Thoracic aorta (tissue), 2 donors: ENCODE measurements around the gene CAMSAP1. TPM values are rescaled to one million over a fixed set of nuclear protein-coding genes. Genes with fewer than 3 reads are reported as not detected.

ENCODE experiments used
- ATAC-seq: fragments of 150-250 bp; one replicate; pipeline ENCODE4 v1.8.0; 2017; ENCODE audit warnings: low read depth; ENCODE audit not compliant: insufficient number of reproducible peaks, low FRiP score
- DNase-seq: peaks from one replicate; pipeline ENCODE4 v3.0.0-alpha.2; 2020; ENCODE audit warnings: low spot score
- H3K27ac ChIP-seq, 2 donors: fragments of 200-600 bp; sonication (generic); 1 replicate in 1 of 2; 2 replicates in 1 of 2; pipeline ENCODE4 v1.5.1; 2016; ENCODE audit warnings: mild to moderate bottlenecking in 2 of 2, moderate library complexity in 2 of 2
- H3K27me3 ChIP-seq: fragments of 200-600 bp; sonication (generic); replicated peaks from 2 replicates; pipeline ENCODE4 v1.6.0; 2016; ENCODE audit warnings: mild to moderate bottlenecking; ENCODE audit not compliant: insufficient read depth
- H3K36me3 ChIP-seq: fragments of 200-600 bp; sonication (generic); one replicate; pipeline ENCODE4 v1.5.1; 2016
- H3K4me1 ChIP-seq, 2 donors: fragments of 200-600 bp; sonication (generic); 1 replicate in 1 of 2; 2 replicates in 1 of 2; pipeline versions ENCODE4 v1.5.1 to v1.6.0; 2016; ENCODE audit warnings: low read depth in 2 of 2, mild to moderate bottlenecking in 1 of 2; ENCODE audit not compliant: control insufficient read depth in 1 of 2
- H3K4me3 ChIP-seq: fragments of 200-600 bp; sonication (generic); 2 replicates; pipeline ENCODE4 v1.5.1; 2016; ENCODE audit warnings: mild to moderate bottlenecking
- H3K9me3 ChIP-seq: fragments of 200-600 bp; sonication (generic); 2 replicates; pipeline ENCODE4 v1.5.1; 2016
- total RNA-seq, 2 donors: library from RNA; depleted of rRNA; stranded (reverse); fragments of >200 nt; gene quantifications; one replicate each; pipeline versions ENCODE4 v1.1.0 to v1.2.3, GENCODE V29; 2016
- TF ChIP-seq, protein P1 (sequence below): fragments of 200-600 bp; sonication (generic); IDR thresholded peaks from one replicate; pipeline ENCODE4 v1.5.1; 2019; ENCODE audit warnings: antibody characterized with exemption

Gene CAMSAP1
- total RNA-seq, 2 donors from 2014 or later: 19.1 to 20.2 TPM

DNA sequence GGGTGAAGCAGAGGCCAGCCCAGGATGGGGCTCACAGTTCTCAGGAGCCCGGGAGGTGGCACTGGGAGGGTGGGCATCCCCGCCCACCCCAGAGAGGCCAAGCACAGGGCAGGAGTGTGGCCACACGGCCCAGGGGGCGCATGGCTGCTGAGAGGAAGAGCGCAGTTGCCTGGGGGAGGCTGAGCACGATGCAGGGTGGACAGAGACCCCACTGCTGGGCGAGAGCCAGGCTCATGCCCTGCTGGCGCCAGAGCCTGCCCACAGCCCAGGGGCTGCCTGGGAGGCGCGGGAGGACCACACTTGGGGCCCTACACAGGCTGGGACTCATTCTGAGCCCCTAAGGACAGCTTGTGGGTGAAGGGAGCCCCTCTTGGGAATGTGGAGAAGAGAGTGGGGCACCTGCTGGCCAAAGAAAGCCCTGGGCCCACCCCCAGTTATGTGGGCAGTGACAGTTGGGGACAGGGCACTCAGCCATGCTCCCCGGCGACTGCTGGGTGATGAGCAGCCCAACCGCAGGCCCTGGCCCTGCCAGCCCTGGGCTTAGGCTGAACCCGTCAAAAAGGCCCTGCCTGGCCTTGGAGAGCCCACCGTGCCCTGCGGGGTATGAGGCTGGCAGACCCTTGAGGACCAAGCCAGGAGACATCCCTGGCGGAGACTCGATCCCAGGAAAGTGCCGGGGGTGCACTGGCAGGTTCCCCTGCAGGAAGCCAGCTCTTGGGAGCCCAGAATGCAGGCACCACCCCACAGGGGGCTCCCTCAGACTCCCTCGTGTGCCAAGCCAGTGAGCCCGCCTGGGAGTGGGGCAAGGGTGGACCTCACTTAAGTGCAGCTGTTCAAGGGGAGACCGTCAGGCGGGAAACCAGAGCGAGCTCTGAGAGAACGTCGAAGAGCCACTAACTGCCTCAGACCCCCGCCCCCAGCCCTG is 21.6 kb upstream of the CAMSAP1 start:
- DNase-seq (no peak), ATAC-seq (no peak)
- peaks cover 25% of the 10 kb centered on the region for H3K36me3 ChIP-seq
- no peak overlapping the region for H3K27ac ChIP-seq
- no peaks in the 10 kb centered on the region for H3K27me3 ChIP-seq
- TF ChIP-seq, protein P1, sequence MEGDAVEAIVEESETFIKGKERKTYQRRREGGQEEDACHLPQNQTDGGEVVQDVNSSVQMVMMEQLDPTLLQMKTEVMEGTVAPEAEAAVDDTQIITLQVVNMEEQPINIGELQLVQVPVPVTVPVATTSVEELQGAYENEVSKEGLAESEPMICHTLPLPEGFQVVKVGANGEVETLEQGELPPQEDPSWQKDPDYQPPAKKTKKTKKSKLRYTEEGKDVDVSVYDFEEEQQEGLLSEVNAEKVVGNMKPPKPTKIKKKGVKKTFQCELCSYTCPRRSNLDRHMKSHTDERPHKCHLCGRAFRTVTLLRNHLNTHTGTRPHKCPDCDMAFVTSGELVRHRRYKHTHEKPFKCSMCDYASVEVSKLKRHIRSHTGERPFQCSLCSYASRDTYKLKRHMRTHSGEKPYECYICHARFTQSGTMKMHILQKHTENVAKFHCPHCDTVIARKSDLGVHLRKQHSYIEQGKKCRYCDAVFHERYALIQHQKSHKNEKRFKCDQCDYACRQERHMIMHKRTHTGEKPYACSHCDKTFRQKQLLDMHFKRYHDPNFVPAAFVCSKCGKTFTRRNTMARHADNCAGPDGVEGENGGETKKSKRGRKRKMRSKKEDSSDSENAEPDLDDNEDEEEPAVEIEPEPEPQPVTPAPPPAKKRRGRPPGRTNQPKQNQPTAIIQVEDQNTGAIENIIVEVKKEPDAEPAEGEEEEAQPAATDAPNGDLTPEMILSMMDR: no peak
- no peak overlapping the region for H3K4me3 ChIP-seq
- H3K4me1 ChIP-seq: no peaks in the 10 kb centered on the region
- H3K9me3 ChIP-seq: no peaks in the 10 kb centered on the region

DNA sequence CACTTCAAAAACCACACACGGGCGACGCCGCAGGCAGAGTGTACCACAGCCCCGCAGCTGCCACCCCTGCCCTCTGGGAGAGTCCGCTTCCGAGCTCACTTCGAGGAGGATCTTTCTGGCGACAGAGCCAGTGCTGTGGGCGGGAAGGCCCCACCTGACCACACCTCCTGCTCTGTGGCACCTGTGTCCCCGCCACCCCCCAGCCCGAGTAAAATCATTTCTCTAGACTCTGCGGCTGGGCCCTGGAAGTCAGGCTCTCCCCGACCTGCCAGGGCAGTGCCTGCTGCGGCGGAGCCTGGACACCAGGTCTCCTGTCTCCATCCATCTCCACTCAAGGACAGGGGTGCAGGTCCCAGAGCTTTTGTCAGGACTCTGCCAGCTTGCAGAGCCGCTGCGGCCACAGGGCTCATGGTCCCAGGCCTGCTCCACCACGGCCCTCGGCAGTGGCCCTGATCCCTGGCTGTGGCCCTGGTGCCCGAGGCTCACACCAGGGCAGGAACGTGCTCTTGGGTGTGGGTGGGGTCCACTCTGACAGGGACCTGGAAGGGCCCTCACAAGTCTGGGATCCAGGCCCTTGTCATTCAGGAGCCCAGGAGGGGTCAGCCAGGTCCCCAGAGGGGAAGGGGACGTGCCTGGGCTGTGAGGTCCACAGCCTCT is 20.9 kb upstream of the CAMSAP1 start:
- H3K36me3 ChIP-seq: peaks cover 22% of the 10 kb centered on the region
- H3K9me3 ChIP-seq: no peaks in the 10 kb centered on the region
- DNase-seq (no peak), ATAC-seq (no peak)
- no peak overlapping the region for H3K27ac ChIP-seq
- no peaks in the 10 kb centered on the region for H3K27me3 ChIP-seq
- no peak overlapping the region for H3K4me3 ChIP-seq
- TF ChIP-seq, protein P1: no peak
- no peaks in the 10 kb centered on the region for H3K4me1 ChIP-seq

DNA sequence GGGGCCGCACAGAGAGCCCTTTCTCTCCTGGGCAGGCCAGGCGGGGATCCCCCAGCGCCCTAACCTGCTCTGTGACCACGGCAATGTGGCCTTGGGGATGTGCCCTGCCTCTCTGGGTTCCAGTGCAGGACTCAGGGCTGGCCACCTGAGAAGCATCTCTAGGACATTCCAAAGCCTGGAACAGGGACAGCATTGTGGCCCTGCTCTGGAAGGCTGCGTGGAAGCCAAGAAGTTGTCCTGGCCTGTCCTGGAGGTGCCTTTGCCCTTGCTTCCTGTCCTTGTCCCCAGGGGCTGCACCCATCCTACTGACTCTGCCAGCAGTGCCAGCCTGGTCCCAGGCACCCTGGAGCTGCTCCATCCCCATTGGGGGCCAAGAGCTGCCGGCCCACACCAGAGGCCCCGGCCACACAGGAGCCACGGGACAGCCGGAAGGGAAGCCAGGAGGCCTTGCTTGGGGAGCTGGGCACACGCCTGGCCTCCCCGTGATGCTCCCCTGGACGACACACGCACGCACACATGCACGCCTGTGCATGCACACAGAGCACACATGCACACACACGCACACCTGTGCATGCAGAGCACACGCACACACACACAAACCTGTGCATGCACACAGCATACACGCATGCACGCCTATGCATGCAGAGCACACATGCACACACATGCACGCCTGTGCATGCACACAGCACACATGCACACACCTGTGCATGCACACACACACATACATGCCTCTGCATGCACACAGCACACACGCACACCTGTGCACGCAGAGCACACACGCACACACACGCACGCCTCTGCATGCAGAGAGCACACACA is 20.1 kb upstream of the CAMSAP1 start:
- H3K9me3 ChIP-seq: no peaks in the 10 kb centered on the region
- no peak overlapping the region for H3K4me3 ChIP-seq
- DNase-seq (no peak), ATAC-seq (no peak)
- no peak overlapping the region for H3K27ac ChIP-seq
- no peaks in the 10 kb centered on the region for H3K27me3 ChIP-seq
- TF ChIP-seq, protein P1: no peak
- H3K36me3 ChIP-seq: peaks cover 16% of the 10 kb centered on the region
- H3K4me1 ChIP-seq: no peaks in the 10 kb centered on the region

DNA sequence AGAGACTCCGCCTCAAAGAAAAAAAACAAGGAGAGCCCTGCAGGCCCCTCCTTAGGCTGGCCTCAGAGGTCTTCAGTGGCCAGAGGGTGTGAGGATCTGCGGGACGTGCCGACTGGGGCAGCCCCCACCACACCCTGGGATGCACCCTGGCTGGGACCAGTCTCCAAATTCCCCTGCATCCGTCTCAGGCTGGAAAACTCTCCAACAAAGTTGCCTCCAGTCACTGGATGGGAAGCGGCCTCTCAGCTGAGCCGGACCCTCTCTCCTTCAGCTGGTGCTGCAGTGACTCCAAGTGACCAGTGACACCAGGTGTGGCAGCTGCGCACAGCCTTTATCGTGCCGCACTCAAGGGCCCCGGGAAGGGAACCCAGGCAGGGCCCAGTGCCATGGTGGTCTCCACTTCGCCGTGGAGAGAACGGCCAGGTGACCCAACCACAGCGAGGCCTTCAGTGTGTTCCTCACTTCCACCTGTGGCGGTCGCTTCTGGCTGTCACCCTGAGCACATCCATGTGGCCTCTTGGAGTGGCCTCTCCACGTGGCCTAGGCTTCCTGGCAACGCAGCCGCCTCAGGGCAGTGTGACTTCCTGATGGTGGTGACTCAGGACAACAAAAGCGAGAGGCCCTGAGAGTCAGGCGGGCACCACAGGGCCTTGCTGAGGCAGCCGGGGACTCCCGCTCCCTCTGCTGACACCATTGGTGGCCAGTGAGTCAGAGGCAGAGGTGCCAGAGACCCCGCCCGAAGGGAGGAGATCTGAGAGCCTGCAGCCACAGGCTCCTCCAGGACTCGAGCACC is 19.3 kb upstream of the CAMSAP1 start:
- Histone ChIP-seq H3K36me3 (peaks cover 12% of the 10 kb centered on the region), H3K27me3 (no peaks in the 10 kb centered on the region), H3K9me3 (no peaks in the 10 kb centered on the region), H3K4me3 (no peak overlapping the region), H3K4me1 (no peaks in the 10 kb centered on the region), H3K27ac (no peak overlapping the region)
- TF ChIP-seq, protein P1: no peak
- DNase-seq: no peak
- no peak for ATAC-seq
